H9 (cell line): ENCODE measurements around the gene UBE2Z. TPM values are rescaled to one million over a fixed set of nuclear protein-coding genes. Genes with fewer than 3 reads are reported as not detected.

Experiments
- DNase-seq: peaks from one replicate; pipeline ENCODE4 v3.0.0-alpha.2; 2017
- H2AFZ ChIP-seq: one replicate; pipeline ENCODE4 v1.6.1; 2013; ENCODE audit warnings: mild to moderate bottlenecking, low read length, control low read depth, moderate library complexity
- H2AK5ac ChIP-seq: 2 replicates; pipeline ENCODE4 v1.6.1; 2013; ENCODE audit warnings: low read length, control low read depth, mixed read lengths; ENCODE audit not compliant: insufficient read length
- H2BK120ac ChIP-seq: one replicate; pipeline ENCODE4 v1.6.1; 2013; ENCODE audit warnings: low read depth, mild to moderate bottlenecking, low read length, control low read depth, inconsistent platforms; ENCODE audit not compliant: poor library complexity, severe bottlenecking
- H2BK12ac ChIP-seq: 2 replicates; pipeline ENCODE4 v1.6.1; 2013; ENCODE audit warnings: low read length, control low read depth, mixed read lengths, low read depth; ENCODE audit not compliant: insufficient read length
- H2BK15ac ChIP-seq: 2 replicates; pipeline ENCODE4 v1.6.1; 2013; ENCODE audit warnings: low read depth, low read length, control low read depth
- H2BK20ac ChIP-seq: one replicate; pipeline ENCODE4 v1.6.1; 2013; ENCODE audit warnings: low read depth, mild to moderate bottlenecking, low read length, control low read depth, inconsistent platforms; ENCODE audit not compliant: poor library complexity, severe bottlenecking
- H2BK5ac ChIP-seq: 2 replicates; pipeline ENCODE4 v1.6.1; 2013; ENCODE audit warnings: low read length, control low read depth, mixed read lengths; ENCODE audit not compliant: insufficient read length
- H3K14ac ChIP-seq: 2 replicates; pipeline ENCODE4 v1.6.1; 2013; ENCODE audit warnings: low read length, control low read depth; ENCODE audit not compliant: insufficient read depth
- H3K18ac ChIP-seq: 2 replicates; pipeline ENCODE4 v1.6.1; 2013; ENCODE audit warnings: low read depth, mild to moderate bottlenecking, mixed read lengths, low read length, control low read depth; ENCODE audit not compliant: insufficient read length
- H3K23ac ChIP-seq: 2 replicates; pipeline ENCODE4 v1.6.1; 2013; ENCODE audit warnings: low read length, control low read depth, mixed read lengths, low read depth; ENCODE audit not compliant: insufficient read length
- H3K23me2 ChIP-seq: 2 replicates; pipeline ENCODE4 v1.6.1; 2013; ENCODE audit warnings: low read depth, mild to moderate bottlenecking, mixed read lengths, low read length, control low read depth; ENCODE audit not compliant: insufficient read length, poor library complexity, severe bottlenecking
- H3K27ac ChIP-seq: 2 replicates; pipeline ENCODE4 v1.5.1; 2013; ENCODE audit warnings: low read length, control low read depth, mixed read lengths, low read depth; ENCODE audit not compliant: insufficient read length
- H3K27me3 ChIP-seq: 2 replicates; pipeline ENCODE4 v1.6.1; 2013; ENCODE audit warnings: low read length, control low read depth, inconsistent platforms; ENCODE audit not compliant: insufficient read depth
- H3K4ac ChIP-seq: 2 replicates; pipeline ENCODE4 v1.6.1; 2013; ENCODE audit warnings: low read depth, mild to moderate bottlenecking, control low read depth, inconsistent platforms, low read length, moderate library complexity
- H3K4me1 ChIP-seq: 2 replicates; pipeline ENCODE4 v1.6.1; 2013; ENCODE audit warnings: low read length, control low read depth, inconsistent platforms; ENCODE audit not compliant: insufficient read depth
- H3K4me2 ChIP-seq: 2 replicates; pipeline ENCODE4 v1.6.1; 2013; ENCODE audit warnings: low read length, control low read depth, mixed read lengths; ENCODE audit not compliant: insufficient read length, insufficient read depth
- H3K56ac ChIP-seq: 2 replicates; pipeline ENCODE4 v1.6.1; 2013; ENCODE audit warnings: low read depth, mild to moderate bottlenecking, mixed read lengths, low read length, control low read depth; ENCODE audit not compliant: insufficient read length
- H3K79me1 ChIP-seq: 2 replicates; pipeline ENCODE4 v1.6.1; 2013; ENCODE audit warnings: low read depth, mild to moderate bottlenecking, moderate library complexity, low read length, control low read depth, inconsistent platforms; ENCODE audit not compliant: insufficient read depth, poor library complexity, severe bottlenecking
- H3K79me2 ChIP-seq: 2 replicates; pipeline ENCODE4 v1.6.1; 2013; ENCODE audit warnings: low read length, control low read depth, inconsistent platforms; ENCODE audit not compliant: insufficient read depth
- H3K9ac ChIP-seq: 2 replicates; pipeline ENCODE4 v1.6.1; 2013; ENCODE audit warnings: low read length, control low read depth, mixed read lengths; ENCODE audit not compliant: insufficient read length; ENCODE audit errors: extremely low read depth
- H3K9me3 ChIP-seq: one replicate; pipeline ENCODE4 v1.6.1; 2013; ENCODE audit warnings: low read depth, low read length, inconsistent platforms; ENCODE audit not compliant: control insufficient read depth
- H3T11ph ChIP-seq: one replicate; pipeline ENCODE4 v1.6.1; 2013; ENCODE audit warnings: mild to moderate bottlenecking, low read length, control low read depth, inconsistent platforms
- H4K20me1 ChIP-seq: one replicate; pipeline ENCODE4 v1.6.1; 2013; ENCODE audit not compliant: control insufficient read depth, insufficient read length, insufficient read depth
- H4K5ac ChIP-seq: 2 replicates; pipeline ENCODE4 v1.6.1; 2013; ENCODE audit warnings: low read depth, mild to moderate bottlenecking, mixed read lengths, low read length, control low read depth; ENCODE audit not compliant: insufficient read length
- H4K8ac ChIP-seq: replicated peaks from 2 replicates; pipeline ENCODE4 v1.6.1; 2013; ENCODE audit warnings: low read length, control low read depth, mixed read lengths, low read depth; ENCODE audit not compliant: insufficient read length
- H4K91ac ChIP-seq: 2 replicates; pipeline ENCODE4 v1.6.1; 2013; ENCODE audit warnings: low read depth, mild to moderate bottlenecking, moderate library complexity, mixed read lengths, low read length, control low read depth; ENCODE audit not compliant: insufficient read length
- H3K27ac Mint-ChIP-seq, 3 experiments: 2 replicates in 2 of 3; 3 replicates in 1 of 3; pipeline ENCODE4 v1.8.0; 2020 to 2021; ENCODE audit warnings: mixed read lengths in 3 of 3, mild to moderate bottlenecking in 1 of 3, moderate library complexity in 1 of 3
- H3K27me3 Mint-ChIP-seq: 2 replicates; pipeline ENCODE4 v1.8.0; 2021; ENCODE audit warnings: low read depth, mild to moderate bottlenecking, moderate library complexity, mixed read lengths
- H3K36me3 Mint-ChIP-seq, 3 experiments: 2 replicates in 2 of 3; 3 replicates in 1 of 3; pipeline ENCODE4 v1.8.0; 2020 to 2021; ENCODE audit warnings: low read depth in 3 of 3, mixed read lengths in 3 of 3; ENCODE audit not compliant: insufficient read depth in 1 of 3
- H3K4me1 Mint-ChIP-seq, 2 experiments: 2 replicates each; pipeline ENCODE4 v1.8.0; 2020; ENCODE audit warnings: mixed read lengths in 2 of 2
- H3K4me3 Mint-ChIP-seq, 2 experiments: 2 replicates in 1 of 2; 3 replicates in 1 of 2; pipeline ENCODE4 v1.8.0; 2020 to 2021; ENCODE audit warnings: mild to moderate bottlenecking in 2 of 2, mixed read lengths in 2 of 2, moderate library complexity in 1 of 2
- H3K9me3 Mint-ChIP-seq, 2 experiments: 2 replicates in 1 of 2; 3 replicates in 1 of 2; pipeline ENCODE4 v1.8.0; 2020; ENCODE audit warnings: mild to moderate bottlenecking in 2 of 2, mixed read lengths in 2 of 2, moderate library complexity in 1 of 2
- CTCF ChIP-seq: fragments of 200-600 bp; sonication (generic); conservative IDR thresholded peaks from 3 replicates; pipeline ENCODE4 v1.8.0; 2021; ENCODE audit warnings: antibody characterized with exemption, mild to moderate bottlenecking
- WGBS: extraction: QIAGEN DNeasy Blood & Tissue Kit; methylation state at CpG from one replicate; pipeline ENCODE4 v1.1.7; 2013; ENCODE audit warnings: missing lambda C conversion rate, low lambda C conversion rate, mixed read lengths; ENCODE audit not compliant: insufficient read length; ENCODE audit errors: extremely low coverage; 5-methylcytosine and 5-hydroxymethylcytosine counted together
- total RNA-seq: library from RNA; stranded (reverse); gene quantifications from 2 replicates; pipeline ENCODE4 v1.2.1, GENCODE V29; 2021

UBE2Z gene
- total RNA-seq, 1 experiment from 2014 or later = 80.0 TPM

DNA sequence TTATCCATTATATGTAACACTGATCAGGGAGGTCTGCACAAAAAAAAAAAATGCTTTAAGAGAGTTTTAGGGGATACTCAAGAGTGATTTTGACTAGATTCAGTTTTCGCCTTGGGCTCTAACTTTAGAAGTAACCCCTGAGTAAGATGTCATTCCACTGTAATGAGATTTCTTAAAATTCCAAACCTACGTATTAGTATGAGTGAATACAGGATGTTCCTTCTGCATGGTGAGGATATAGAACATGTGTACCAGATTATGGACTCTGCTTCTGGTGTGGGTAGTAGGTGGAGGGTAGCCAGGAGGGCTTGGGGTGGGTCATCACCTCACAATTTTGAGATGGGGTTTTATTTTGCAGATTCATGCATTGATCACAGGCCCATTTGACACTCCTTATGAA lies 4.3 kb downstream of the UBE2Z start:
- Mint-ChIP-seq H3K4me1 (peaks cover 25 to 26% of the 10 kb centered on the region in 2 experiments), H3K36me3 (peaks cover 49 to 78% (median 76%) of the 10 kb centered on the region in 3 experiments), H3K4me3 (no peak overlapping the region), H3K27me3 (no peaks in the 10 kb centered on the region), H3K27ac (no peak overlapping the region; a peak in 1 of 7 replicates), H3K9me3 (no peaks in the 10 kb centered on the region)
- peaks cover 7% of the 10 kb centered on the region; the same call in 1 of the 2 replicates for H3K4me1 ChIP-seq
- H2BK20ac ChIP-seq = no peak overlapping the region
- H3K27ac ChIP-seq = no peak overlapping the region
- H3K14ac ChIP-seq = no peak overlapping the region
- no peak overlapping the region for H4K8ac ChIP-seq
- H2BK5ac ChIP-seq = no peak overlapping the region
- TF ChIP-seq CTCF = no peak
- H3K79me1 ChIP-seq = peaks cover 32% of the 10 kb centered on the region
- no peak overlapping the region for H3K18ac ChIP-seq
- no peak overlapping the region for H2AFZ ChIP-seq
- no CpG with 5 or more reads among the region's 2 CpGs for WGBS
- no peak overlapping the region for H2AK5ac ChIP-seq
- H4K5ac ChIP-seq = no peak overlapping the region
- no peak overlapping the region for H3K4me2 ChIP-seq
- H2BK15ac ChIP-seq = no peak overlapping the region
- no peaks in the 10 kb centered on the region for H3K9me3 ChIP-seq
- H3K79me2 ChIP-seq = peaks cover 35% of the 10 kb centered on the region
- no peak overlapping the region for H3K56ac ChIP-seq
- no peaks in the 10 kb centered on the region for H3K27me3 ChIP-seq
- H3K9ac ChIP-seq = no peak overlapping the region
- H3K4ac ChIP-seq = no peak overlapping the region
- H3T11ph ChIP-seq = no peak overlapping the region
- peaks cover 7% of the 10 kb centered on the region for H3K23me2 ChIP-seq
- no peak overlapping the region for H2BK120ac ChIP-seq
- H3K23ac ChIP-seq = no peak overlapping the region
- H4K20me1 ChIP-seq = peaks cover 2% of the 10 kb centered on the region
- DNase-seq = no peak
- no peak overlapping the region for H4K91ac ChIP-seq
- no peak overlapping the region for H2BK12ac ChIP-seq
